Uterus (tissue), 4 donors: ENCODE results near the gene CLDN22. TPM values are rescaled to one million over a fixed set of nuclear protein-coding genes. Genes with fewer than 3 reads are reported as not detected.

ENCODE experiments used
- DNase-seq, 2 donors: peaks; one replicate each; pipeline ENCODE4 v3.0.0-alpha.2; 2019 to 2020
- H3K27ac ChIP-seq, 2 donors: fragments of 200-600 bp; sonication (generic); 1 replicate in 1 of 2; 2 replicates in 1 of 2; pipeline ENCODE4 v1.5.1; 2016 to 2018
- H3K27me3 ChIP-seq, 2 donors: fragments of 200-600 bp; sonication (generic); one replicate each; pipeline ENCODE4 v1.5.1; 2018 to 2019; ENCODE audit warnings: control low read depth in 1 of 2
- H3K36me3 ChIP-seq, 2 donors: fragments of 200-600 bp; sonication (generic); one replicate each; pipeline ENCODE4 v1.5.1; 2019; ENCODE audit warnings: control low read depth in 1 of 2
- H3K4me1 ChIP-seq, 2 donors: fragments of 200-600 bp; sonication (generic); one replicate each; pipeline ENCODE4 v1.5.1; 2018 to 2019; ENCODE audit warnings: control low read depth in 1 of 2
- H3K4me3 ChIP-seq, 2 donors: fragments of 200-600 bp; sonication (generic); 1 replicate in 1 of 2; 2 replicates in 1 of 2; pipeline ENCODE4 v1.5.1; 2018 to 2019; ENCODE audit warnings: mild to moderate bottlenecking in 1 of 2
- H3K9me3 ChIP-seq, 2 donors: fragments of 200-600 bp; sonication (generic); one replicate each; pipeline ENCODE4 v1.5.1; 2019; ENCODE audit warnings: control low read depth in 1 of 2
- CTCF ChIP-seq, 4 experiments: fragments of 200-600 bp in 2 of 4; fragments of 450-650 bp in 2 of 4; sonication (generic) in 2 of 4; IDR thresholded peaks; one replicate each; pipeline ENCODE4 v1.5.1; 2016 to 2019; ENCODE audit warnings: antibody characterized with exemption in 4 of 4, mild to moderate bottlenecking in 2 of 4, moderate library complexity in 1 of 4
- POLR2A ChIP-seq, 2 donors: fragments of 450-650 bp; IDR thresholded peaks; one replicate each; pipeline ENCODE4 v1.6.1; 2016; ENCODE audit warnings: antibody characterized with exemption in 2 of 2, mild to moderate bottlenecking in 1 of 2, moderate library complexity in 1 of 2
- intact Hi-C: fragments of 100-400 bp; cut with DNase I; formaldehyde crosslinking; loops from one replicate; pipeline ENCODE4 v1.15.1; 2023; ENCODE audit warnings: low total_unique reads
- total RNA-seq, 4 donors: library from RNA; depleted of rRNA in 3 of 4; stranded (reverse); fragments of >200 nt in 3 of 4; gene quantifications; one replicate each; pipeline versions ENCODE4 v1.1.0 to v1.2.4, GENCODE V29; 2014 to 2023
- donor health status: DM: yes; HTN: yes; CAD: no.

CLDN22 gene
- total RNA-seq, 4 donors from 2014 or later: 1.0 to 3.5 TPM; not detected in 2

- Histone ChIP-seq H3K9me3 (no peaks in the 10 kb centered on the region), H3K4me3 (no peak overlapping the region), H3K36me3 (no peaks in the 10 kb centered on the region), H3K27ac (no peak overlapping the region), H3K27me3 (no peaks in the 10 kb centered on the region), H3K4me1 (no peaks in the 10 kb centered on the region)
- intact Hi-C loops: no loop called here
- no peak for TF ChIP-seq POLR2A (IDR thresholded peaks at IDR 0.05)
- no peak for TF ChIP-seq CTCF (IDR thresholded peaks at IDR 0.05)
- no peak for DNase-seq
Observed at GRCh38 chr4:183333202-183333601, 13.1 kb upstream of the CLDN22 start.

- Histone ChIP-seq H3K36me3 (no peaks in the 10 kb centered on the region), H3K4me1 (no peaks in the 10 kb centered on the region), H3K27ac (no peak overlapping the region), H3K9me3 (no peaks in the 10 kb centered on the region), H3K27me3 (no peaks in the 10 kb centered on the region), H3K4me3 (no peak overlapping the region)
- TF ChIP-seq CTCF (IDR thresholded peaks at IDR 0.05) (no peak), POLR2A (IDR thresholded peaks at IDR 0.05) (no peak)
- no peak for DNase-seq
- intact Hi-C loops: no loop called here
Observed at GRCh38 chr4:183332447-183332846, 12.4 kb upstream of the CLDN22 start.

GRCh38 chr4:183330841-183331240 is 10.8 kb upstream of the CLDN22 start:
- intact Hi-C loops: no loop called here
- no peak for DNase-seq
- no peaks in the 10 kb centered on the region for H3K27me3 ChIP-seq

GRCh38 chr4:183329954-183330742 is 10.1 kb upstream of the CLDN22 start:
- no peak for DNase-seq
- no peaks in the 10 kb centered on the region for H3K27me3 ChIP-seq
- no peaks in the 10 kb centered on the region for H3K36me3 ChIP-seq
- H3K27ac ChIP-seq: no peak overlapping the region
- no peaks in the 10 kb centered on the region for H3K9me3 ChIP-seq
- intact Hi-C loops: no loop called here
- no peak overlapping the region for H3K4me3 ChIP-seq
- H3K4me1 ChIP-seq: no peaks in the 10 kb centered on the region
- TF ChIP-seq CTCF (IDR thresholded peaks at IDR 0.05) (no peak), POLR2A (IDR thresholded peaks at IDR 0.05) (no peak)

More at GRCh38 chr4:183330841-183331240, 10.8 kb upstream of the CLDN22 start:
- no peaks in the 10 kb centered on the region for H3K4me1 ChIP-seq
- H3K36me3 ChIP-seq: no peaks in the 10 kb centered on the region
- no peak overlapping the region for H3K4me3 ChIP-seq
- H3K27ac ChIP-seq: no peak overlapping the region
- H3K9me3 ChIP-seq: no peaks in the 10 kb centered on the region
- TF ChIP-seq POLR2A (IDR thresholded peaks at IDR 0.05) (no peak), CTCF (IDR thresholded peaks at IDR 0.05) (no peak)

- Histone ChIP-seq H3K36me3 (no peaks in the 10 kb centered on the region), H3K4me3 (no peak overlapping the region), H3K27me3 (no peaks in the 10 kb centered on the region), H3K4me1 (no peaks in the 10 kb centered on the region), H3K9me3 (no peaks in the 10 kb centered on the region), H3K27ac (no peak overlapping the region)
- intact Hi-C loops: no loop called here
- no peak for DNase-seq
- no peak for TF ChIP-seq POLR2A (IDR thresholded peaks at IDR 0.05)
- no peak for TF ChIP-seq CTCF (IDR thresholded peaks at IDR 0.05)
Observed at GRCh38 chr4:183329244-183329643, 9.2 kb upstream of the CLDN22 start.
